Measurements from ENCODE around the gene LGI1. TPM values are rescaled to one million over a fixed set of nuclear protein-coding genes. Genes with fewer than 3 reads are reported as not detected.

Gene LGI1
- total and polyA plus RNA-seq, 10 donors: 0.16 TPM; not detected in 9

GRCh38 chr10:93758508-93758885, 761 bp downstream of the LGI1 start:
- 51 to 74% (median 57%) methylated on average over 5 of the region's 5 CpGs for WGBS, 5 donors

GRCh38 chr10:93758891-93759410, 1.2 kb downstream of the LGI1 start:
- 61 to 83% (median 69%) methylated on average over 4 of the region's 4 CpGs for WGBS, 5 donors
- intact Hi-C loops (cut with DNase I; ENCODE audit: low total_unique reads): no loop called here
- H3K27ac ChIP-seq: no peak overlapping the region

More at GRCh38 chr10:93758508-93758885, 761 bp downstream of the LGI1 start:
- intact Hi-C loops (cut with DNase I; ENCODE audit: low total_unique reads): no loop called here
- TF ChIP-seq POLR2A (IDR thresholded peaks at IDR 0.05) (no peak), POLR2AphosphoS5 (IDR thresholded peaks at IDR 0.05) (no peak)
- Histone ChIP-seq H3K27me3 (replicated peaks in 1 of 7) (peaks cover 0 to 64% (median 10%) of the 10 kb centered on the region in 7 donors), H3K36me3 (no peaks in the 10 kb centered on the region), H3K4me3 (no peak overlapping the region), H3K9me3 (no peaks in the 10 kb centered on the region), H3K4me1 (peaks cover 0 to 11% (median 3%) of the 10 kb centered on the region in 6 donors), H3K27ac (no peak overlapping the region)
- no peak for DNase-seq

GRCh38 chr10:93760490-93760889, 2.8 kb downstream of the LGI1 start:
- Histone ChIP-seq H3K4me3 (no peak overlapping the region), H3K27ac (no peak overlapping the region), H3K27me3 (replicated peaks in 1 of 7) (peaks cover 0 to 64% (median 10%) of the 10 kb centered on the region in 7 donors), H3K4me1 (peaks cover 0 to 11% (median 3%) of the 10 kb centered on the region in 6 donors), H3K36me3 (no peaks in the 10 kb centered on the region), H3K9me3 (no peaks in the 10 kb centered on the region)
- DNase-seq: no peak
- 74 to 81% (median 75%) methylated on average over 7 of the region's 7 CpGs for WGBS, 5 donors
- TF ChIP-seq CTCF (IDR thresholded peaks at IDR 0.05 in 8 of 11, conservative IDR thresholded peaks at IDR 0.05 in 3 of 11) (no peak), POLR2AphosphoS5 (IDR thresholded peaks at IDR 0.05) (no peak), POLR2A (IDR thresholded peaks at IDR 0.05) (no peak)
- intact Hi-C loops (cut with DNase I; ENCODE audit: low total_unique reads): no loop called here

More at GRCh38 chr10:93758891-93759410, 1.2 kb downstream of the LGI1 start:
- Histone ChIP-seq H3K9me3 (no peaks in the 10 kb centered on the region), H3K36me3 (no peaks in the 10 kb centered on the region), H3K27me3 (replicated peaks in 1 of 7) (peaks cover 0 to 64% (median 10%) of the 10 kb centered on the region in 7 donors), H3K4me1 (peaks cover 0 to 11% (median 3%) of the 10 kb centered on the region in 6 donors), H3K4me3 (no peak overlapping the region)
- no peak for DNase-seq
- no peak for TF ChIP-seq POLR2AphosphoS5 (IDR thresholded peaks at IDR 0.05)
- TF ChIP-seq CTCF (IDR thresholded peaks at IDR 0.05 in 8 of 11, conservative IDR thresholded peaks at IDR 0.05 in 3 of 11): no peak
- TF ChIP-seq POLR2A (IDR thresholded peaks at IDR 0.05): no peak

GRCh38 chr10:93762979-93763391, 5.2 kb downstream of the LGI1 start:
- H3K4me1 ChIP-seq: peaks cover 0 to 6% (median 1%) of the 10 kb centered on the region in 6 donors
- TF ChIP-seq CTCF (IDR thresholded peaks at IDR 0.05 in 8 of 11, conservative IDR thresholded peaks at IDR 0.05 in 3 of 11): no peak
- TF ChIP-seq POLR2A (IDR thresholded peaks at IDR 0.05): no peak
- no peak for TF ChIP-seq POLR2AphosphoS5 (IDR thresholded peaks at IDR 0.05)
- no peaks in the 10 kb centered on the region for H3K36me3 ChIP-seq
- intact Hi-C loops (cut with DNase I; ENCODE audit: low total_unique reads): no loop called here
- no peaks in the 10 kb centered on the region for H3K9me3 ChIP-seq
- no peak for DNase-seq
- peaks cover 0 to 46% (median 7%) of the 10 kb centered on the region in 7 donors for H3K27me3 ChIP-seq (replicated peaks in 1 of 7)
- WGBS, 5 donors: 49 to 71% (median 59%) methylated on average over 5 of the region's 5 CpGs
- H3K4me3 ChIP-seq: no peak overlapping the region
- no peak overlapping the region for H3K27ac ChIP-seq
